Measurements from ENCODE around the gene TRIM15.

The TRIM15 gene

GRCh38 chr6:30206152-30206551, 42.8 kb downstream of the TRIM15 start:
- no peak for TF ChIP-seq TAF1 (IDR thresholded peaks at IDR 0.05; ENCODE audit: borderline replicate concordance, insufficient read depth, low read length)
- TF ChIP-seq SIN3A (IDR thresholded peaks at IDR 0.05; ENCODE audit: borderline replicate concordance, insufficient read depth, low read length) = no peak
- TF ChIP-seq POLR2AphosphoS5 (IDR thresholded peaks at IDR 0.05; ENCODE audit: low read depth, low read length) = no peak
- no peak for TF ChIP-seq REST (IDR thresholded peaks at IDR 0.05; ENCODE audit: insufficient read depth in 1 of 2, low read depth in 2 of 2, low read length in 2 of 2)
- no peak for TF ChIP-seq FOXP2 (optimal IDR thresholded peaks at IDR 0.05; ENCODE audit: borderline replicate concordance, extremely low read depth, extremely low read length, insufficient read depth)

- no peak for TF ChIP-seq FOXP2 (optimal IDR thresholded peaks at IDR 0.05; ENCODE audit: borderline replicate concordance, extremely low read depth, extremely low read length, insufficient read depth)
- 0 out of 2 replicates have a peak, but pooled peaks have one; percentile 66 for TF ChIP-seq SIN3A (IDR thresholded peaks at IDR 0.05; ENCODE audit: borderline replicate concordance, insufficient read depth, low read length)
- 0 out of 4 replicates have a peak, but pooled peaks of 1 of the 2 experiments have one; percentile 37 for TF ChIP-seq REST (IDR thresholded peaks at IDR 0.05; ENCODE audit: insufficient read depth in 1 of 2, low read depth in 2 of 2, low read length in 2 of 2)
These were observed 43.7 kb downstream of the TRIM15 start for GRCh38 chr6:30206799-30207618.

DNA sequence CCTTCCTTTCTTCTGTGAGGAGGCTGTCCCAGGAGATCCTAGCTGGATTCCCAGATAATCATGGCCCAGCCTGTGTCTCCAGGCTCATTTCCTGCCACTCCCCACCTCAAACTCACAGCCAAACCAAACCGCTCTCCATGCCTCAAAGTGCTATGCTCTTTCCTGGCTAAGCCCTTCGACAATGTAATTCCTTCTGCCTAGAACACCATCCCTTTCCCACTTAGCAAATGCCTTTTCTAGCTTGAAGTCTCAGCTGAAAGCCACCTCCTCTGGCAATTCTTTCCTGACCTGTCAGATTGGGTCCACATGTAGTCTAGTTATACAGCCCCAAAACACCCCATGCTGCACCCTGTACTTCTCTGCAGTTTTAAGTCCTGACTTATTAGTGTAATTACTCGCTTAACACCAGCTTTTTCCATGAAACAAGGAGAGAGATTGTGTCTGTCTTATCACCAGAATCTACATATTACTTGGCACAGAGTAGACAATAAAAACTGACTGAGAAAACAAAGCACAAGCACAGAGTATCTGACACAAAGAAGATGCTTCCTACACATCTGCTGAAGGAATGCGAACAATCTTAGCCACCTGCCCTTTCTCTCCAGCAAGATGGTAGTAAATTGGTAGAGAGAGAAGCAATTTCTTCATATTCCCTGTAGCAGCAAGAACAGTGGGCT, 44.4 kb downstream of the TRIM15 start:
- TF ChIP-seq TAF1 (IDR thresholded peaks at IDR 0.05; ENCODE audit: borderline replicate concordance, insufficient read depth, low read length) = no peak; the same call in 1 of the 2 replicates
- TF ChIP-seq SIN3A (IDR thresholded peaks at IDR 0.05; ENCODE audit: borderline replicate concordance, insufficient read depth, low read length) = peak; percentile 49; the same call in 1 of the 2 replicates

- TF ChIP-seq FOXP2 (optimal IDR thresholded peaks at IDR 0.05; ENCODE audit: borderline replicate concordance, extremely low read depth, extremely low read length, insufficient read depth) = no peak
- TF ChIP-seq TAF1 (IDR thresholded peaks at IDR 0.05; ENCODE audit: borderline replicate concordance, insufficient read depth, low read length) = no peak
- no peak for TF ChIP-seq REST (IDR thresholded peaks at IDR 0.05; ENCODE audit: insufficient read depth in 1 of 2, low read depth in 2 of 2, low read length in 2 of 2)
- TF ChIP-seq SIN3A (IDR thresholded peaks at IDR 0.05; ENCODE audit: borderline replicate concordance, insufficient read depth, low read length) = no peak
- TF ChIP-seq POLR2AphosphoS5 (IDR thresholded peaks at IDR 0.05; ENCODE audit: low read depth, low read length) = no peak
These were observed 48.0 kb downstream of the TRIM15 start for GRCh38 chr6:30211306-30211705.

- no peak for TF ChIP-seq FOXP2 (optimal IDR thresholded peaks at IDR 0.05; ENCODE audit: borderline replicate concordance, extremely low read depth, extremely low read length, insufficient read depth)
- no peak for TF ChIP-seq POLR2AphosphoS5 (IDR thresholded peaks at IDR 0.05; ENCODE audit: low read depth, low read length)
- no peak for TF ChIP-seq TAF1 (IDR thresholded peaks at IDR 0.05; ENCODE audit: borderline replicate concordance, insufficient read depth, low read length)
- no peak for TF ChIP-seq SIN3A (IDR thresholded peaks at IDR 0.05; ENCODE audit: borderline replicate concordance, insufficient read depth, low read length)
- no peak for TF ChIP-seq REST (IDR thresholded peaks at IDR 0.05; ENCODE audit: insufficient read depth in 1 of 2, low read depth in 2 of 2, low read length in 2 of 2)
These were observed 48.6 kb downstream of the TRIM15 start for GRCh38 chr6:30211899-30212298.
